Mesothelial cell of epicardium (in vitro differentiated cells): ENCODE results near the gene AGA. TPM values are rescaled to one million over a fixed set of nuclear protein-coding genes. Genes with fewer than 3 reads are reported as not detected.

Experiments used
- DNase-seq, 2 experiments: peaks; one replicate each; pipeline ENCODE4 v3.0.0; 2021; ENCODE audit warnings: low spot score in 2 of 2; ENCODE audit not compliant: unreplicated experiment in 2 of 2
- H3K27ac Mint-ChIP-seq: 2 replicates; pipeline ENCODE4 v1.8.0; 2021; ENCODE audit warnings: mixed read lengths
- H3K27me3 Mint-ChIP-seq: 2 replicates; pipeline ENCODE4 v1.8.0; 2021; ENCODE audit warnings: low read depth, mixed read lengths
- H3K36me3 Mint-ChIP-seq: 2 replicates; pipeline ENCODE4 v1.8.0; 2021; ENCODE audit warnings: mixed read lengths
- H3K4me1 Mint-ChIP-seq: 2 replicates; pipeline ENCODE4 v1.8.0; 2021; ENCODE audit warnings: mixed read lengths
- H3K4me3 Mint-ChIP-seq: 2 replicates; pipeline ENCODE4 v1.8.0; 2021; ENCODE audit warnings: mild to moderate bottlenecking, moderate library complexity, mixed read lengths
- H3K9me3 Mint-ChIP-seq: 2 replicates; pipeline ENCODE4 v1.8.0; 2021; ENCODE audit warnings: mixed read lengths
- CTCF ChIP-seq: fragments of 200-600 bp; sonication (generic); IDR thresholded peaks from one replicate; pipeline ENCODE4 v1.5.0; 2021; ENCODE audit warnings: antibody characterized with exemption; ENCODE audit not compliant: unreplicated experiment
- total RNA-seq: library from RNA; stranded (reverse); gene quantifications from 3 replicates; pipeline ENCODE4 v1.2.1, GENCODE V29; 2021

The AGA gene
- total RNA-seq, 1 donor from 2014 or later = 15.8 TPM

GRCh38 chr4:177386278-177386815, 55.9 kb downstream of the AGA start:
- no peak for DNase-seq
- Mint-ChIP-seq H3K27me3 (no peaks in the 10 kb centered on the region), H3K36me3 (no peaks in the 10 kb centered on the region), H3K4me3 (no peak overlapping the region), H3K9me3 (peaks cover 8% of the 10 kb centered on the region), H3K4me1 (peaks cover 14% of the 10 kb centered on the region), H3K27ac (no peak overlapping the region)
- TF ChIP-seq CTCF = no peak

- no peak overlapping the region for H3K4me3 Mint-ChIP-seq
- H3K4me1 Mint-ChIP-seq = peaks cover 8% of the 10 kb centered on the region
- no peak for DNase-seq
- H3K9me3 Mint-ChIP-seq = peaks cover 8% of the 10 kb centered on the region
- no peak for TF ChIP-seq CTCF
- H3K36me3 Mint-ChIP-seq = no peaks in the 10 kb centered on the region
- no peaks in the 10 kb centered on the region for H3K27me3 Mint-ChIP-seq
- H3K27ac Mint-ChIP-seq = no peak overlapping the region
These were observed 56.5 kb downstream of the AGA start for GRCh38 chr4:177385576-177386277.

GRCh38 chr4:177384856-177385397, 57.3 kb downstream of the AGA start:
- no peak for TF ChIP-seq CTCF
- Mint-ChIP-seq H3K36me3 (no peaks in the 10 kb centered on the region), H3K9me3 (peaks cover 8% of the 10 kb centered on the region), H3K27me3 (no peaks in the 10 kb centered on the region), H3K27ac (no peak overlapping the region), H3K4me3 (no peak overlapping the region), H3K4me1 (peaks cover 4% of the 10 kb centered on the region)
- no peak for DNase-seq

- H3K27me3 Mint-ChIP-seq = no peaks in the 10 kb centered on the region
- no peaks in the 10 kb centered on the region for H3K36me3 Mint-ChIP-seq
- no peak for DNase-seq
- no peak for TF ChIP-seq CTCF
- peaks cover 8% of the 10 kb centered on the region for H3K9me3 Mint-ChIP-seq
- H3K4me3 Mint-ChIP-seq = no peak overlapping the region
- H3K27ac Mint-ChIP-seq = no peak overlapping the region
- peaks cover 18% of the 10 kb centered on the region for H3K4me1 Mint-ChIP-seq
These were observed 60.4 kb downstream of the AGA start for GRCh38 chr4:177381762-177382310.

Other genes starting within 250 kb of the AGA start
- gene NEIL3, start 132.6 kb downstream of the AGA start, total RNA-seq = 5.6 to 6.2 TPM (median 5.9 TPM) in 3 replicates